Mucosa of gallbladder (tissue), 1 donor: Measurements from ENCODE around the gene LHFPL2. TPM values are rescaled to one million over a fixed set of nuclear protein-coding genes. Genes with fewer than 3 reads are reported as not detected.
A peak's percentile ranks its signal among the peaks of the same experiment; 100 is the strongest.

ENCODE experiments used
- DNase-seq: peaks from one replicate; pipeline ENCODE4 v3.0.0-alpha.2; 2020; ENCODE audit warnings: low spot score
- total RNA-seq: library from RNA; stranded (reverse); gene quantifications from one replicate; pipeline ENCODE4 v1.2.1, GENCODE V29; 2021
- donor health status: DM: no; HTN: no; CAD: no.

The LHFPL2 gene
- total RNA-seq, 1 donor from 2014 or later: 22.5 TPM

GRCh38 chr5:78570646-78571045 lies 77.9 kb downstream of the LHFPL2 start:
- DNase-seq: no peak

- DNase-seq: peak; percentile 41
Measured at GRCh38 chr5:78569441-78569840, 79.1 kb downstream of the LHFPL2 start.

- no peak for DNase-seq
Measured at GRCh38 chr5:78568676-78569075, 79.9 kb downstream of the LHFPL2 start.

GRCh38 chr5:78568212-78568611 lies 80.4 kb downstream of the LHFPL2 start:
- no peak for DNase-seq

GRCh38 chr5:78567617-78568016 lies 81.0 kb downstream of the LHFPL2 start:
- DNase-seq: no peak

GRCh38 chr5:78566747-78567425 lies 81.7 kb downstream of the LHFPL2 start:
- DNase-seq: no peak

DNA sequence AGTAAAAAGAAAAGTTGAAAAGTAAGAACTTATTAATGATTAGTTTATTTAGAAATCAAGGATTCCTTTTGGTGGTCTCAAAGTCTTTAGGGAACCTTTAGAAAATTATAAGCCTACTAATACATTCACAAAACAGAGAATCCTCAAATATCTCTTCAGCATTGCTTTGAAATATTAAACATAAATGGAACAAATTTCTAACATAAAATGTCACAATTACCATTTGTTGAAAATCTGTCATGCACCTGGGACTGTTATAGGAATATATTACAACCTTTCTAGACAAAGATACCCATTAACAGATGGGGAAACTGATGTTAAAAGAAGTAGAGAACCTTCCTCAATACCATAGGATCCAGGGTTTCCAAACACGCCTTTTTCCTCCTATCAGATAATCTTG lies 83.2 kb downstream of the LHFPL2 start:
- DNase-seq: no peak

- DNase-seq: no peak
Measured at GRCh38 chr5:78563621-78564020, 85.0 kb downstream of the LHFPL2 start.

DNA sequence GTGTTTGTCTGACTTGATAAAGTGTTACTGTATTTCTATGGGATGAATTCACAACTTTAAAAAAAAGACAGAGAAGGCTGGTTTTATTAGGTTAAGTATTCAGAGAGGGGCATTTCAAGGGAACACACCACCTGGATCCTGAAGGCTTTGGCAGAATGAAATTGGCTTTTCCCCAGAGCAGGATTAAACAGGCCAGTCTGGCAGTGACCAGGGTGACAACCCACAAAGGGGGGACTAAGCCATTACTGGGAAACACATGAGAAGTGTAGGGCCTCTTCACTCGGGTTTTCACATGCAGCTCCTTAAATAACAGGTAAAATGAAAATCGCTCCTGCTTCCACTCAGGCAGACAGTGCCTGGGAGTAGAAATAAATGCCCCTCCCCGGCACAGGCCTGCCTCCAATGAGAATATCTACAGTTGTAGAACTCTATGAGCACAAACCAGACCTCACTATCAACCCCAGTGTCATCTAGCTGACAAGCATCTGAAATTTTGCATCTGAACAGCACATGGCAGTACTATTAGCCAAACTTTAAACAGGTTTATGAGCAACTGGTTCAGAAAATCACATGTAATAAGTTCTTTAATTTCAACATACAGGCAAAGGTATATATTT lies 85.8 kb downstream of the LHFPL2 start:
- no peak for DNase-seq

DNA sequence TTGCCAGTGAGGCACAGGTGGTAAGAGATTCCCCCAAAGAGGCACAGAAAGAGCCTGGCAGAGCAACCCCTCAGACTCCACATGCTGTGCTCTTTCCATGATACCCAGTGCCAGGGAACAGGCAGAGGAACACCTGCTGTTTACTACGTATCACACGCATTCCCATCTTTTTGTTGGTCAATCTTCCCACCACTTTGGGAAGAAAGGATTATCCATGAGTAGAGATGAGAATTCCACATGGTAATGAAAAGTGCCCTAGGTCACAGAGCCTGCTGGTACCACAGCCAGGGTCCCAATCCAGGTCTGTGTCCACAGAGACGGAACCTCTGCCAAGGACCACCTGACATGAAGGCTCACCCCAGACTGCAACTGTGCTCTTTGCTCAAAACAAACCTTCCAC lies 86.6 kb downstream of the LHFPL2 start:
- no peak for DNase-seq

DNA sequence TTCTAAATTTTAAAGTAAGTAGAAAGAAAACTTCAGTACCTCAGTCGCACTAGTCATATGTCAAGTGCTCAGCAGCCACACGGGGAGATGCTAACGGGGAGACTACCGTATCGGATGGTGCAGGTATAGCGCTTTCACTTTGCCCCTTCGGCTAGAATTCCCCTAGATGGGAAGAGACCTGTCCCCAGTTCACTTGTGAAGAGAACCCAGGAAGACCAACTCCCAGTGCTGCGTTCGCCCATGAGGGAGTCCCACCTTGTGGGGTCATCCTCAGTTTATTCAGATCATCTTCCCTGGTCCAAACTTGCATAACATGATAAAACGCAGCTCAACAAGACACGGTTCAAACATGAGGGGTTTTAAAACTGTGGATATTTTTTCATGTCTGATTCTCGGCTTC lies 87.3 kb downstream of the LHFPL2 start:
- no peak for DNase-seq

DNA sequence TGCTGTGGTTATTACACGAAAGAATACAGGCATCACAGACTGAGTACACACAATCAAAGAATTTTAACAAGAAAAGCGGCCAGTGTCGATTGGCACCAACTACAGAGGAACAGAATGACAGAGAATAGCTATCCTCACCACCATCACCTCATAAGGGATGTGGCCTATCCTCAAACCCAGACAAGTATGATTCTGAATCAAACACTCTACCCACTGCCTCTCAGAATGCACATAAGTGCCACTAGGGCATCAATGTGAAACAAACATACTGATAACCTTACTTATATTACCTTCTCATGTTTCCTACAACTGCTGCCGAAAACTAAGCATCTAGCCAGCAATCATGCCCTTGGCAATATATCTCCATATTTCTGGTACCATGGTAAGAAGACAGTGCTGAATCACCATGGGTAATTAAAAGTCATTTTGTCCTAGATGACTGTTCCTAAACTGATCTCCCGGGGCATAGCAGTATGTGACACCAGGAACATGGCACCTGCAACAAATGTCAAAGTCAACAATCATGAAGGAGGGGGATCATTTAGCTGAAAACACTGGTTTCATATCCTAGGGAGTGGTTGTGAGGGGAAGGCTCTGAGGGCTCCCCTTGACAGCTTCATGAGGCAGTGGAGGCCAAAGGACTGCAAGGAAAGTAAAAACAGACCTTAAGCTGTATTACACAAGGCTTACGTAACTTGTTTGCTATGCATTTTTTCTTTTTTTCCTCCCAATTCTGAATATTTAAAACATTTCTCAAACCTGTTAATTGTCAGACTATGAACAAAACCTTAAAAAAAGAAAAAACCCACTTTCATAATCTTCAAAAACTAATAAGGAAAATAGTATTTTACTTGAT lies 88.3 kb downstream of the LHFPL2 start:
- DNase-seq: no peak

DNA sequence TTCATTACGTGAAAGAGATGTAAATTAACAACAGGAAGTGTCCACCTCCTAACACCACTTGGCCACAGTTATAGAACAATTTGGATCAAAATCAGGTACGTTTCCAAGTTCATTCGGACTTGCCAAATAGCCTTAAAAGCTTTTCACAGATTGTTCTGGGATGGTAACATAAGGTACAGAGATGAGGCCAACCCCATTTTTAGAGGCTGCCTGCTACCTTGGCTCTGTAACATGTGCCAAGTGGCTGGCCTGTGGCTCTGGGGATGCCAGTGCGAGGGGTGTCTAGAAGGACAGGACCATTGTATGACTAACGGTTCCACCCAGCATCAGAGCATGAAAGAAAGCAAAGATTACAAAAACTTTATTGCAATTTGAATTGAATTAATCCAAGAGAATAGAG lies 91.0 kb downstream of the LHFPL2 start:
- DNase-seq: no peak

DNA sequence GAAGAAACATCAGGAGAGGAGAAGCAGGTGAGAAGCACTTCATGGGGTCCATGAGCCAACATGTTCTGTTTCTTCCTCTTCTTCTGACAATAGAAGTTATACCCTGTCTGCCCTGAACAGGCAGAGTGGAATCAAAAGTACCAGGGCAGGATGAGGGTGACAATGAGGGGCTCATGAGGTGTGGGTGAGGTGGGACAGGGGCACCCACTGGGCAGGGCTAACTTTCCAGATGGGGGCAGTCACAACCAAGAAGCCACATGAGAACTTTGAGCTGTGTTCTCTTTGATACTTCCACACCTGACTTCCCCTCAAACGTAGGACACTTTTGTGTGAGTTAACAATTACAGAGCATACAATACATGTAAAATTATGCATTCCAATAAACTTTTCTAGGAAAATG lies 92.7 kb downstream of the LHFPL2 start:
- DNase-seq: no peak

DNA sequence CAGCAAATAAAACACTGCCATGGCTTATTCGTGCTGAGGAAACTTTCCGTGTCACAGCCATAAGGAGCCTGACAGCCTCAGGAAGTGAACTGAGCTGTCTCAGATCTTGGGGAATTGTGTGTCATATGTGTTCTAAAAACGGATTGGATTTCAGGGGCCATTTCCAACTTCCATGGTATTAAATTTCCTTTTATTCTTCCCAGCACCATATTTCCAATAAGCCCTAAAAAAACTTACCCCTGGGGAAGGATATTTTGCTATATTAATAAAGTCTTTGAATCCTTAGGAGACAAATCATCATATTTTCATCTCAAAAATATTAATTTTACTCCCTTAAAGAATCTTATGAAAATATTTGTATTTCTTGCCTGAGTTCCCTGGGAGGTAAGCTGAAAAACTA lies 93.9 kb downstream of the LHFPL2 start:
- DNase-seq: no peak

DNA sequence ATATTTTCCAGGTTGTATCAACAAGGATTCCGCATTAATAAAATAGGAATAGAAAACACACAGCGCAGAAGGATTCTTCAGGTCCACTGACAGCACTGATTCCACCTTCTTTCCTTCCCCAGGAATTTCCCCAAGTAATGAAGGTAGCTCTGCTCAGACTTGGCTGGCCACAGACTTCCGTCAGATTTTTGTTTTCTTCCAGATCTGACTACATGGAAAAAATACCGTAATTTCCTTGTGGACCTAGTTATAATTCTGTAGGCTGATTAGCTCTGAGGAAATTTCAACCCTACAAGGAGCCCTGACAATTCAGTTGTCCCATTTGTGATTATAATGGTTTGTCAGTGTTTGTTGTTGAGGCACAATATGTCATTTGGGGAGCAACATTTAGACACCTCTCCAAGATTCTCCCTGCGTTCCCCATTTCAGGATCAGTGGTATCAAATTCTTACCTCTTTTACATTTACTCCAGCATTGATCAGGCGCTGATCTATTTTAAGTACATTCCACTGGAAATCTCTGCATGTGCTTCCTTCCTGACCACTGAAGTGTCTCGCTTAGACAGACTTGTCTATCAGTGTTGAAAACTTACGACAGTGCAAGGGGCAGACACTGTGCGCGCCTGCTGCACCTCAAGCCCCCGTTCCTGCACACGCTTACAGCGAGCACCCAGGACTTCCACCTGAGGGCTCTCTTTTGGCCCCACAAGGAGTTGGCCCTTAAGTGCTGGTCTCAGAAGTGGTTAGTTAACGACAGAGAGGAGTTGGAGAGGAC lies 94.8 kb downstream of the LHFPL2 start:
- no peak for DNase-seq

GRCh38 chr5:78552729-78553342 lies 95.7 kb downstream of the LHFPL2 start:
- no peak for DNase-seq

DNA sequence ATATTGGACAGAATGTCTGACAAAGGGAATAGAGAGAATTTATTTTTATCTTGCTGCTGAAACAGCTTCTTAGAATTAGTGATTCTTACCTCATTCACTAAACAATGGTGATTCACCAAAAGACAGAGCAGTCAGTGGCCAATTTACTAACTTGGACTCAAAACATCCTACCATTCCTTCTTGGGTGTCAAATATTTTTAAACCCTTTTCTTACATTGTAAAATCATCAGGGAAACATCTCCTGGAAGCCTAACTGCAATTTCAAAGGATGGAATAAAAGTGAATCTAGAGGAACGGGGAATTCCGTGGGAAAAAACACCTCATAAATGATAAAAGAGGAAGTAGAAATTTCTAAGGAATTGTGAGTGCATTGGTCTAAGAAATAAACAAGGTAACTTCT lies 97.7 kb downstream of the LHFPL2 start:
- no peak for DNase-seq

- no peak for DNase-seq
Measured at GRCh38 chr5:78549043-78549442, 99.5 kb downstream of the LHFPL2 start.

- DNase-seq: peak; percentile 75
Measured at GRCh38 chr5:78547731-78548615, 100.6 kb downstream of the LHFPL2 start.

DNA sequence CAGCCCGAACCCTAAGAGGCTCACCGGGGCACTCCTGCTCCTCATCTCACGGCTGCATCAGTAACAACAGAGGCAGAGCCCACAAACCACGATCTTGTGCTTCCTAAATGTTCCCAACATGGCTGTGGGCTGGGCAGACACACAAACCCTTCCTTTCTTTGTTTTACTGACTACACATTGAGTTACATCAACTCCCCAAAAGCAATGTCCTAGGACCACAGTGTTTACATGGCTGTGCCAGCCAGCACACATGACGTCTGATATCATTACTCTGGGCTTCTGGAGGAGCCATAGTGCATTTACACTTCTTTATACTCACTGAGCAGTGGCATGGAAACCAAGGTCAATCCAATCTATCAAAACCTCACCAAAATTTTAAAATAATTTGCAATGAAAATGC lies 101.4 kb downstream of the LHFPL2 start:
- no peak for DNase-seq
